Measurements from ENCODE around the gene SLC25A47.
"Not testable (repeated sequence)": the region's sequence is repeated elsewhere in the genome, so short reads cannot be mapped to it uniquely, and the experiment has no call there.

SLC25A47 gene

DNA sequence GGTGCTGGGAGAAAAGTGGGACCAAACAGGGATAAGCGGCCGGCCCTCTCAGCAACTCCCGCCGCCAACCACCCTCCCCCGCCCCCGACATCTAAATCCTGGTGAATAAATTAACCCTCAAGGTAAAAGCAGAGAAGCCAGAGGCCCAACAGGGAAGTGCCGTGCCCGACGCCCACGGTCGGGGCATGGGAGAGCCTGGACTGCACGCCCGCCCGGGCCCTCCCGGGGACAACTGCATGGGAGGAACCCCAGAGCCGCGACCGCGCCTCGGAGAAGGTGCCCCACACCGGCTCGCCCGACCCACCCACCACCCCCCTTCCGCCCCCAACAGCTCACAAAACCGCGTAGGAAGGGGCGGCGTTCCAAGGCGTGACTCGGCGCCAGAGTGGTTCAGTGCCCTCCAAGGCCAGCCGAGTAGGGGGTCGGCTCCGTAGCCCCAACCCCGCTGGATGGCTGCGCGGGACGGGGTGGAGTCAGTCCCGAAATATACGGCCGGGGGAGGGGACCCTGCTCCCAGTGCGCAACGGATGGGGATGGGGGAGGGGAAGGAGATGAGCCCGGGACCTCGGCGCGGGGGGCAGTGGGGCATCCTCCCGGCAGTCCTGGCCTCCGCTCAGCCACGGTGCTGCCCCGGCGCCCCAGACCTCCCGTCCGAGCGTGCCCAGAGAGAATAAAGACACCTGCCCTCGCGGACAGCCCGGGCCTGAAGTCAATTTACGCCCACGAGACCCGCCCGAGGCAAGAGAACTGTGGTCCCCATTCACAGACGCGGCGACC, 17.6 kb upstream of the SLC25A47 start:
- DNase-seq (ENCODE audit: low read depth in 2 of 2) = peak; percentile 19 to 28

DNA sequence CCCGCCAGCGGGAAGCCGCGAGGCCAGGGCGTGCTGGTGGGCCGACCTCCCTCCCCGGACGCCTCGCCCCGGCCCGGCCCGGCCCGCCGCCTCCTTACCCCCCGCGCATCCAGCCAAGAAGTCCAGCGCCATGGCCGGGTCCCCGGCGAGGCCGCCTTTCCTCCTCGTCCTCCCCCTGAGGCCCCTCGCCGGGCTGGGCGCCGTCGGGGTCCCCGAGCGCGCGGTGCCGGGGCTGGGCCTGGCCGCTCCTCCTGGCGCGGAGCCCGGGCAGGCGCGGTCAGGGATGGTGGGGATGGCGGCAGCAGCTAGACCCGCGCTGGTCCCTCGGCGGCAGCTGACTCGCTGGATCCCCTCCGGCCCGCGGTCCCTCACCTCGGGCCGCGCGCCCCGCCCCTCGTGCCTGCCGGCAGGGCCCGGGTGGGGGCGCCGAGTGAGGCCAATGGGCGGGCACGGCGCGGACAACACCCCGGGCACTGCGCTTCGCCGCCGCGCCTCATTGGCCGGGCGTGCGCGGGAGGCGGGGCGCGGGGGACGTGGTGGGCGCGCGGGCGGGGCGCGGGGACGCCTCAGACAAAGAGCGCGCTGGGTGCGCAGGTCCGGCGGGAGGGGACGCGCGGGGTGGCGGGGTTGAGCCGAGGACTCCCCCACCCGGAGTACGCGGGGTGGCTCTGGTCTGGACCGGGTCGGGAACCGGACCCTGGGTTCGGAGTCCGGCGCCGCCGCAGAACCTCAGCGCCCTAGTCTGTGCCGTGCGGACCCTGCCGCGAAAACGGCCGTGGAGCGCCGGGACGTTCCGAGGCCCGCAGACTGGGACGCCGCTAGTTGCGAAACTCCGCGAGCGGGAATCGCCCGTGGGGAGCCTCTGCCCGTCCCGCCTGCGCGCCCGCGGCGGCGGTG, 16.8 kb upstream of the SLC25A47 start, which contains the start of gene SLC25A29:
SLC25A29 (minus strand) TSS at position 344 of the 897 bp plus-strand sequence; CDS start at position 132, 212 bp downstream.
- peak; percentile 51 to 67 for DNase-seq (ENCODE audit: low read depth in 2 of 2)

DNA sequence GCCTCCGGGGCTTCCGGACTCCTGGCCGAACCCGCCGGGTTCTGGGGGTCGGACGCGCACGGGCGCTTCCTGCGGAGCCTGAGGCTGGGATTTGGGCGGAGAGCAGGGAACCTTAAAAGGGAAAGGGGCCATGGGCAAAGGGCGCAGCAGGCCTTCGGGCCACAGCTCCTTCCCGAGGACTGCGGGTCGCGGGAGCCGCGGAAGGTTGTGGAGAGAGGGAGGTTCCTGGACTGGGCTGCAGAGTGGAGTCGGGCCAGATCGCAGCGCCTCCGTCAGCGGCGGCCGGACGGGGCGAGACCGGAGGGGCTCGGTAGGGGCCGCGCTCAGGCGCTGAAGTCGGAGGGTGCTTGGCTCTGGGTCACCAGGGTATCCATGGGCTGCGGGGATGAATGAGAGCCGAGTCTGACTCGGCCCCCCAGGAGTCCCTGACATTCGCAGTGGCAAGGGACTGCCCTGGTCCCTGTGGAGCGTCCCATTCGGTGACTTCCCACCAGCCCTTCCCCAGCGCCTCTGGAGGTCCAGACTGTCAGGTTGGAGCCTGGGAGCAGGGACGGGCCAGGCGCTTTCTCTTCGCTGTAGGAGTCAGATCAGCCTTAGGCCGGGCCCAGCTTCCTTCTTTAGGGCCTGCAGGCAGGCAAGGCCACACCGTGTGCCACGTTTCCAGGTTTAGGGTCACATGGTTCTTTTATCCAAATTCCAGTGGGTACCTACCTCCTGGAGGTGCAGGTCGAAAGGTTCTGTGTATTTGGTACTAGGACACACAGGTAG, 16.0 kb upstream of the SLC25A47 start:
- DNase-seq (ENCODE audit: low read depth in 2 of 2) = no peak

DNA sequence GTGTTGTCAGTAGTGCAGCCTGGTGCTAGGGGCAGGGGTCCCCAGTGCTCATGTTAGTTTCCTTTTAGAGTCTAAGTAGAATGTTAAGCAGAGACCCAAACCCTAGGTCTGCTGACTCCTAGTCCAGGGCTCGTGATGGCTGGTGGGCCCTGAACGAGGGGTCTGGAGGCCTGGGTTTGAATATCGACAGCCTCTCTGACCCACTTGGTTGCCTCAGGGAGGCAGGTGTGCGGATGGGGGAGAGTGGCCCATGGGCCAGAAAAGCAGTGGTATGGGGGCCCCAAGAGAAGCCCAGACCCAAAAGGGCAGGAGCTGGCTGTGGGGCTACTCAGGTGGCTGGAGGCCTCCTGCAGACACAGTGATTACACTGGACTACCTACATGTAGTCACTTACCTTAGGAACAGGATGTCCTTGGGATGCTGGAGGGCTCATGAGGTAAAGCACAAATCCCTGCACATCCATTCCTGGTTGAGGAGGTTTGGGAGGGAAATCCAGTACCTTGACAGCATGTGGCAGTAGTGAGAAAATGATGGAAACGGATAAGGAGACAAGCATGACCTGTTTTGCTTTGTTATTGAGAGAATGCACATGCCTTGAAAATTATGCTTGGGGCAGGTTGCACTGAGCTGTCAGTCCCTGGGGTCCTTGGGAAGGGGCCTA, 15.2 kb upstream of the SLC25A47 start:
- DNase-seq (ENCODE audit: low read depth in 2 of 2) = no peak

DNA sequence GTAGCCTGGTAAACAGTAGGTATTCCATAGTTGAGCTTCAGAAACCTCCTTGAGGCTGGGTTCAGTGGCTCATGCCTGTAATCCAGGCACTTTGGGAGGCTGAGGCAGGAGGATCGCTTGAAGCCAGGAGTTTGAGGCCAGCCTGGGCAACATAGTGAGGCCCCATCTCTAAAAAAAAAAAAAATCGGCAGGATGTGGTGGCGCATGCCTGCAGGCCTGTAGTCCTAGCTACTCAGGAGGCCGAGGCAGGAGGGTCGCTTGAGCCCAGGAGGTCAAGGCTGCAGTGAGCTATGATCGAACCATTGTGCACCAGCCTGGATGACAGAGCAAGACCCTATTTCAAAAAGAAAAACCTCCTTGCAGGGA, 14.7 kb upstream of the SLC25A47 start:
- not testable (repeated sequence) for DNase-seq (ENCODE audit: low read depth in 2 of 2)

DNA sequence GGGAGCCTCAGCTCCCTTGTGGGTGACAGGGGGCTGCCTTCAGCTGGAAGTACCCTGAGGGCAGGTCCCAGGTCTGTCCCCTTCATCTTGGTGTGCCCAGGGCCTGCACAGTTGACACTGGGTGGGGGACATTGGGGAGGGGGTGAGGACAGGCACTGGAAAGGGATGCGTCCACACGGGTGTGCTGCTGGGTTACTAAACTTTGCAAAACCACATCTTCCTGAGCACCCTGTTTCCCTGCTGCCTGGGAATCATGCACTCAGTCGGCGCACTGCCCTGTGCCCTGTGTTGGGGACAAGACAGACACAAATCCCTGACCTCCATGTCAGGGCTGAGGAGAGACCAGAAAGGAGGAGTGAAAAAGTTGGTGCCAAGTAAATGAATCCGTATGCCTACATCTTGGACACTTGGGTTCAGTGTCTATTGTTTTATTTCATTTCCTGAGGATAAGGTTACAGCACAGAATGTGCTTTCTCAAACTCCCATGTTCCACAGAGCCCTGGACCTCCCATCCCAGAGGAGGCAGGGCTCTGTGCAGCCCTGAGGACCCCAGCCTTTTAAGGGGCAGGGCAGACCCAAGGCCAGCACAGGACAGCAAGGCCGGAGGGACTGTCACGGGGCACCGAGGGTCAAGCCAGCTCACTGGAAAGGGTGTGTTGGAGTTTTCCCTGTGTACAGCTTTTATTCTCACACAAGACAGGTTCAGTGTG, 14.0 kb upstream of the SLC25A47 start:
- no peak for DNase-seq (ENCODE audit: low read depth in 2 of 2)

DNA sequence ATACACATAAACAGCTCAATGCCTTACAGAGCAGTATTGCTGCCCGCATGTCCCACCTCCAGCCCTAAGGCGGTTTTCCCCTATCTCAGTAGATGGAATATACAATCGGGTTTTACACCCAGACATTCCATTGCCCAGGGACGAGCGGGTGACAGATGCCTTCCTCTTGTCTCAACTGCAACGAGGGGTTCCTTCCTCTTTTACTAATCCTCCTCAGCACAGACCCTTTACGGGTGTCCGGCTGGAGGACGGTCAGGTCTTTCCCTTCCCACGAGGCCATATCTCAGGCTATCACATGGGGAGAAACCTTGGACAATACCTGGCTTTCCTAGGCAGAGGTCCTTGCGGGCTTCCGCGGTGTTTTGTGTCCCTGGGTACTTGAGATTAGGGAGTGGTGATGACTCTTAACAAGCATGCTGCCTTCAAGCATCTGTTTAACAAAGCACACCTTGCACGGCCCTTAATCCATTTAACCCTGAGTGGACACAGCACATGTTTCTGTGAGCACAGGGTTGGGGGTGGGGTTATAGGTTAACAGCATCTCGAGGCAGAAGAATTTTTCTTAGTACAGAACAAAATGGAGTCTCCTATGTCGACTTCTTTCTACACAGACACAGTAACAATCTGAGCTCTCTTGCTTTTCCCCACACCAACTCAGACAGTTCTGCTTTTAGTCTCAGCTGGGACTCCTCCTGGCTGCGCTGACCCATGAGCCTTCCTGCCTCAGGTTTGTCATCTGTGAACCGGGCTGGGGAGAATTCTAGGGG, 10.8 kb upstream of the SLC25A47 start:
- DNase-seq (ENCODE audit: low read depth in 2 of 2) = not testable (repeated sequence)

DNA sequence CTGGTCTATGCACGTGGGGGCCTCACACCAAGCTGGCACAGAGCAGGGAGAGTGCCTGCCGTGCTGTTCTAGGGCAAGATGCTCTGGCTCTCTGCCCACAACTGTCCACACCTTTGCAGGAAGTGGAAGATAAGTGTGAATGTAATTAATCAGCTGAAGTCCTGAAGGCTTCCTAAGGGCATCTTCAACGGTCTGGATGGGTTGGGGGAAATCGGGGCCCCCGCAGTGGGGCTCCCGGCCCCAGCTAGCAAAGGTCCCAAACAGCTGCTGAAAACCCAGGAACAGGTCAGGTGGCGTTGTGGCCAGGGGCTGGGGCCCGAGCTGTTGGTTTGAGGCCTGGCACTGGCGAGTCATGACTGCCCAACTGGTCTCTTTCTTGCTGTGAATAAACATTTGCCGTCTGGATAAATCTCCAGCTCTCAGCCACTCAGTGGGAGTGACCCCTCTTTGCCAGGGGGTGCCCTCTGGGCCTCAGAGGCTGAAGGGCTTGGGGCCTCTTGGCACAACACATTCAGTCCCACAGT, 10.2 kb upstream of the SLC25A47 start:
- no peak for DNase-seq (ENCODE audit: low read depth in 2 of 2)

DNA sequence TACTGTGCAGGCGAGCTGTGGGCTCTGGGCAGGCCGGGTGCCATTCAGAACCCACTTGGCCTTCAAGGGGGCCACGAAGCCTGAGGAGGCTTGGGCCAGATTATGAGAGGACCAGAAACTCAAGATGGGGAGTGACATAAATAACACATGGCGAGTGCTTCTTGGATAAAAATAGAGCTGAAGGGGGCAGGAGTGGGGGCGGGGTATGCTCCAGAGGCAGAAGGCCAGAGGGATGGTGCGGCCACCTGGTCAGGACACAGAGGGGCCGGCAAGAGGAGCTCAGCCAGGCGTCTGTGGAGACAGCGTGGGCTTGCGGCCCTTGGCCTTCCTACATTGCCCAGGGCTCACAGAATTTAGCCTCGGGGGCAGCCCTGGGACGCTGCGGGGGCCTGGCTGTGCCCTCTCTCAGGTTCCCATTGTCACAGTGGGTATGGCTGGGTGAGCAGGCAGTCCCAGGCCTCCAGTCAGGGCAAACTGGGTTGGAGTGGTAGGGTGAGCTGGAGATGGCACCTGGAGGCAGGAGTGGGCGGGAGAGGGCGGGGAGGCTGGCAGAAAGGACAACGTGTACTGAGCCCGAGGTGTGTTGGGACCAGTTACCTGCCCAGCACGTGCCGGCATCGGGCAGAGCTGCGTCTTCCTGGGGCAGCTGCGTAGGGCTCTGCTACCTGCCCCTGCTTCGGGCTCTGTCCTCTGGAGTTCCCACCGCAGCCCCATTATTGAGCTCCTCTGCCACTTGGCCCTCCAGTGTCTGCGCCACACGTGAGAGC, 9.5 kb upstream of the SLC25A47 start:
- DNase-seq (ENCODE audit: low read depth in 2 of 2) = no peak

DNA sequence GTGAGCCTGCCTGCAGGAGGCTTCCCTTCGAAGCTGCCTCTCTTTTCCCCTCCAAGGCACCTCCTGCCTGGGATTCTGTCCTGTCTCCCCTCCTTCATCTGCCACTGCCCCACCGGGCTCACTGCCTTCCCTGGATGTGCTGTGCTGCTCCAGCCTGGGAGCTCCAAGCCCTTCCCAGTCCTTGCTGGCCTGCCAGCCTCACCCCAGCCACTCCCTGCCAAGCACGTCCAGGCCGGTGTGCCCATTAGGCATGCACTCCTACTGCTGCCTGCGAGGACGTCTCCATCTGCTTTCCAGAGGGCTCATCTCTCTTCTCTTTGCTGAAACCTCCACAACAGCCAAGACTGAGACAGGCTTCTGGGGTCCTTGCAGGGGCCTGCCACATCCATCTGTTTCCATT, 8.4 kb upstream of the SLC25A47 start:
- DNase-seq (ENCODE audit: low read depth in 2 of 2) = no peak

DNA sequence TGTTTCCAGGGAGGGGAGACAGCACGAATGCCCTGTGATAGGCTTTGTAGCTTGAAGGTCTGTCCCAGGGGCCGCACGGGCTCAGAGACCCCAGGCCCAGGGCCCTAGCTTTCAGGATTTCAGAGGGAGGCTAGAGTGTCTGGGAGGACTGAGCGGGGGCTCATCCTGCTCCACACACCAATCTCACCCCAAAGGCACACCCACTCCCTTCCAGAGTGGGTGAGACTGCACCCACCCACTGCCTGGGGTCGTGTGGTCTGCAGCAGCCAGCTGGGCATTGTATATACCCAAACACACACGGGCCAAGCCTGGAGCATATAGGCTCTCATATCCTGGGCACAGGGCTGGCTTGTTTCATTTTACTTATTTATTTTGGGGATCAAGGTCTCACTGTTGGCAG, 5.8 kb upstream of the SLC25A47 start:
- DNase-seq (ENCODE audit: low read depth in 2 of 2) = no peak

DNA sequence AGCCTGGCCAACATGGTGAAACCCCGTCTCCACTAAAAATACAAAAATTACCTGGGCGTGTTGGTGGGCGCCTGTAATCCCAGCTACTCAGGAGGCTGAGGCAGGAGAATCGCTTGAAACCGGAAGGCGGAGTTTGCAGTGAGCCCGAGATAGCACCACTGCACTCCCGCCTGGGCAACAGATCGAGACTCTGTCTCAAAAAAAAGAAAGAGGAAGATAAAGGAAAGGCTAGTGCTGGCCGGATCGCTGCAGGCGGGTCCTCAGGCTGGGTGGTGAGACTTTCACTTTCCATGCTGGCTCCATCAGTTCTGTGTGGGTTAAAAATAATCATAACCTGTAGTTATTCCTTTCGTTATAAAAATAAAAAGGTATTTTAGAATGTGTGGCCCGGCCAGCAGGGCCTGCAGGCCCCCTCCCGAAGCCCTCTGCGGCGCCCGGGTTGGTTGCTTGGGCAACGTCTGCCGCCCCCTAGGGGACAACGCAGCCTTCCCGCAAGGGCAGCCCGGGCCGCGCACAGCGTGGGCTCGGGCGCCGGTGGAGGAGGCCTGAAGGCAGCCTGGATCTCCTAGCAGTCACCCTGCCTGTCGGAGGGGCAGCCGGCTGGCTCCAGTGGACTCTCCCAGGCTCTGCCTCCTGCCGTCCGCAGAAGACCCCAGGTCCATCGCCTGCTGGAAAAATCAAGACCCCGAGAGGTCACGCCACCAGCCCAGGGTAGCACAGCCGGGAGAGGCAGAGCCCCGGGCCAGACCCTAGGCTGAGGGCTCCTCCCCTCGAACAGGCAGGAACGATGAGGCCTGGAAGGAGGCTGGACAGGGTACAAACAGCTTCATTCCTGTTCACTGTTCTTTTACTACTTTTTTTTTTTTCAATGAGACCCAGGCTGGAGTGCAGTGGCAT, 5.0 kb upstream of the SLC25A47 start:
- DNase-seq (ENCODE audit: low read depth in 2 of 2) = peak; percentile 30 to 60

DNA sequence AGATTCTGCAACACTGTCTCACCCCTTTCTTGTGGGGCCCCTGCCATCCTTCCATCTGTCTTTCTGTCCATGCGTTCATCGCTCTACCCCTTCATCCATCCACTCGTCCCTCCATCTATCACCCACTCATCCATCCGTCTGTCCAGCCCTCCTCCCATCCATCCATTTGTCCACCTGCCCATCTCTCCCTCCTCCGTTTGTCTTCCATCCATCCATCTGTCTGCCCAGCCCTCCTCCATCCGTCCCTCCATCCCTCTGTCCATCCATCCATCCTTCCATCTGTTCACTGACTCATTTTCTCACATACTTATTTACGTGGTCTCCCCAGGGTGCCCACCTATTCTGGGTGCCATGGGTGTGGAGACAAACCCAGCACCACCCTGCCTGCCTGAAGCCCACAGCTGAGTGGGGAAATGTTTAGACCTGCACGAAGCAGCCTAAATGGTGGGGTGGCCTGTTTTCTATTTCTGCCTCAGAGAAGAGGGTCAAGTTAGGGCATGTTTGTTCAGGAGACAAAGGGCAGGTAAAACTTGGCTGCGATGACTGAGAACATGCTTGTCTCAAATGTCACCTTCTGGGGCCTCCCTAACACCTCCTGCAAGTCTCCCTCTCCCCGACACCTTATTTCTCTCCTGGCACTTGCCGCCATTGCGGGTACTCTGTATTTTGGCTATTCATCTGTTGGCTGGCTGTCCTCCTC, 2.8 kb upstream of the SLC25A47 start:
- no peak for DNase-seq (ENCODE audit: low read depth in 2 of 2)

DNA sequence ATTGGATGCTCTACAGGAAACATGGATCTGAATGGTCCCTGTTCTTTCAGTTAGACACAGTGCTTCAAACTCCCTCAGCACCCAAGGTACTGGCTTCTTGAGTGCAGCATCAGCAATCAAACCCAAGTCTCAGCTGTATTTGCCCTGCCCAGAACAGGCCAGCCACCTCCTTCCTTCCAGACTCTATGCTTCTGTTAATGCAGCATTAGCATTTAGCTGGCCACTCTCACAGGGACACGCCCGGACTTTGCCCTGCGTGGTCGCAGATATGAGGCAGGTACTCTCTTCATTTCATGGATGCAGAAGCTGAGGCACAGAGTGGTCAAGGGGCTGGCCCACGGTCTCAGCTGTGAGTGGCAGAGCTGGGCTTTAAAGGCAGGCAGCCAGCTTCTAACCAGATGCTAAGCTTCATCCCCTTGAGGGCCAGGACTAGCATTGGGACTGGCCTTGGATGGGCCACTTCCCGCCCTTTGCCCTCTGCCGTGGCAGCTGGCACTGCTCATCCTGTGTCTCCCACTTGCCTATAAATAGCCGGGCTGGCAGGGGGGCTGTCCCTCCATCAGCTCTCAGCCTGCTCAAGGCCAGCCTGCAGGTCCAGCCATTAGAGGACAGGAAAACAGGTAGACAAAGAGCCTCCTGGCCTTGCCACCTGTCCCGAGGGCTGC, 1.5 kb upstream of the SLC25A47 start:
- DNase-seq (ENCODE audit: low read depth in 2 of 2) = no peak

DNA sequence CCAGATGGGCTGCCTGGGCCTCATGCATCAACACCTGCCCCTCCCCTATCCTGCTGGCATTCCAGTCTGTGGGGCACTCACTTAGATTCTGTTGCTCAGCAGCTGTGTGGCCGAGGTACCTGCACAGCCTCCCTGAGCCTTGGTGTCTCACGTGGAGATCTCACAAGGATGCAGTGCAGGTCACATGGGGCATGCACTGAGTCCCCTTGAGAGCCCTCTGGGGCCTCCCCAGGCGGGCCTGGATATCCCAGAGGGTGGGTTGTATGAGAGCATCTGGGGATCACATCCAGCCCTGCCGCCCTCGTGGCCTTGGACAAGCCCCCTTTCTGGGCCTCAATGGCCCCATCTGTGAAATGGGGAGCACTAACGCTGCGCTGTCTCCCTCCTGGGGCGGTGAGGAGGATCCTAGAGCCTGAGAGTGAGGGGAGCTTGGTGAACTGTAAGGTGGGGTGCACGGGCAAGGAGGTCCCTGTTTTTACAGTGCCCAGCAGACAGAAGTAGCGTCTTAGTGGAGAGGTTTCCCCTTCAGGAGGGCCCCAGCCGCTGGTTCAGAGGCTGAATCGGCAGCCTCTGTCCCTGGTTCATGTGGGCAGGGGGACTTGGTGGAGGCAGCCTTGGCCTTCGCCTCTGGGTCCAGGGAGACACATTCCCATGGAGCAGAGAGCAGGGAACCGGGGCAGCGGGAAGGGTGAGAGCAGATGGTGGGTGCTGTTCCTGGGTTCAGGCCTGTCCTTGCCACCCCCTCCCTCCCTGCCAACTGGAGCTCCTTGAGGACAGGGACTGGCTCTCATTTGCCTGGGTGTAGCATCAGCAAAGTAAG, 791 bp upstream of the SLC25A47 start:
- no peak for DNase-seq (ENCODE audit: low read depth in 2 of 2)

DNA sequence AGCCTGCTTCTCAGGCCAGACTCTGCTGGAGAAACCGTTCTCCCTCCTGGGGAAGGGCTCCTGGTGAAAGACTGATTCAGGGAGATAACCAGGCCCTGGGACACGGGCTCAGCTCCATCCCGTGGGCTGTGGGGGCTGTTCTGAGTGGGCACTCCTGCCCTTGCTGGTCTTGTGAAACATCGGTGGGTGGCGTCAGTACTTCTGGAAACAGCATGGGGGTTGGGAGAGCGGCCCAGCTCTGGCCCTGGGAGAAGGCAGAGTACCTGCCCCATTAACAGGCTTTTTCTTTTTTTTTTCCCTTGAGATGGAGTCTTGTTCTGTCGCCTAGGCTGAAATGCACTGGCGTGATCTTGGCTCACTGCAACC, 786 bp downstream of the SLC25A47 start:
- no peak for DNase-seq (ENCODE audit: low read depth in 2 of 2)

Data from stimulated activated CD4-positive, alpha-beta T cell treated with anti-CD3 and anti-CD28 coated beads, Interleukin-12 subunit alpha, Interleukin-12 subunit beta, amount 100 ng/mL, for 24 hours (primary cell).